Measurements from ENCODE around the gene SEC16A.

The SEC16A gene

DNA sequence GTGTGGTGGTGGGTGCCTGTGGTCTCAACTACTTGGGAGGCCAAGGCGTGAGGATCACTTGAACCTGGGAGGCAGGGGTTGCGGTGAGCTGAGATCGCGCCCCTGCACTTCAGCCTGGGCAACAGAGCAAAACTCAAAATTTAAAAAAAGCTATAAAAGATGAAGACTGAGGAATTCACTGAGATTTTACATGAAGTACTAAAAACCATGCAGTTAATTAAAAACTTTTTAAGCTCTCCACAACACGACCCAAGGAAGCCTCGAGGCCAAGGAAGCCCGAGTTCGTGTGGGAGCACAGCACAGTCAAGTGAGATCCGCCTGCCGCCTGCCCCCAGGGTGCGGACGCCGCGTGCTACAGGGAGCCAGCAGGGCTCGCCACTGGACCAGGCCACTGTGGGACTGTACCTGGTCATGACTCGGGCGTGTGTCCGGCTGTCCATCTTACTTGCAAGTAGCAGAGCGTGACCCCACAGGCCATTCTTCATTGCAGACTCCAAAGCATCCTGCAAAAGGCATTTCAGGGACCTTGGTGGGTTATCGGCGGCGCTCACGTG is 22.0 kb downstream of the SEC16A start:
- Mint-ChIP-seq H3K36me3 (peaks cover 61% of the 10 kb centered on the region), H3K9me3 (no peaks in the 10 kb centered on the region), H3K4me1 (no peaks in the 10 kb centered on the region), H3K27me3 (no peaks in the 10 kb centered on the region), H3K27ac (no peak overlapping the region), H3K4me3 (no peak overlapping the region)
- CTCF ChIA-PET: no interaction called here
- no peak for DNase-seq

DNA sequence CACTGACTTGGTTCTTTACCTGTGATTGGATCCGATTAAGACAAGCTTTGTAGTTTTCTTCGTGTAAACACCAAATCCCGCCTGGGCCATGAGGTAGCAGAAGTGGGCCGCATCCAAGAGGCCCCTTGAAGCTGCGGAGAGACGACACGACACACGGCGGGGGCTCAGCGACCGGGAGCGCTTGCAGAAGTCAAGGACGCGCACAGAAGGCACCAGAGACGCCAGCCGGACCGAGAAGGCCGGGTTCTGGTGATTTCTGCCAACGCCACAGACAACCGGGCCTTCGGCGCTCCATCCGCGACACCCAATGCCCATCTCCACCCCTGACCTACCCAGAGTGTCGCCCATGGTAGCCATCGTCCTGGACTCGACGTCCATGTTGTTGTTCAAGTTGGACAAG is 23.4 kb downstream of the SEC16A start:
- peaks cover 59% of the 10 kb centered on the region for H3K36me3 Mint-ChIP-seq
- no peaks in the 10 kb centered on the region for H3K4me1 Mint-ChIP-seq
- H3K4me3 Mint-ChIP-seq: no peak overlapping the region
- no peak overlapping the region for H3K27ac Mint-ChIP-seq
- DNase-seq: no peak
- CTCF ChIA-PET: no interaction called here
- no peaks in the 10 kb centered on the region for H3K9me3 Mint-ChIP-seq
- H3K27me3 Mint-ChIP-seq: no peaks in the 10 kb centered on the region

DNA sequence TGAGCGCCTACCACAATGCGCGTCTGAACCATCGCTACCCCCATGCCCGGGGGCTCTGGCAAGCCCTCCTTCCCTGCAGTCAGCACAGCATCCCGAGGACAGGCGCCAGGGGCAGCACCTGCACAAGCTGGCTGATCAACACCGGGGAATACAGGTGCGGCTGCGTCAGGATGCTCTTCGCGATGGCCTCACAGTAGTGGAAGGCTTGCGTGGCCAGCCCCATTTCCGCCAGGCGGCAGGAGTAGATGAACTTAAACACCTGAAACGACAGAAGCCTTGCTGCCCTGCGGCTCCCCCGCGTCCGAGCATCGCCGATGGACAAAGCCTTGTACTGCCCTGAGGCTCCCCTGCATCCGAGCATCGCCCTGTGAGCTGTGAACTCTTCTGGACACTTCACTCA is 25.5 kb downstream of the SEC16A start:
- Mint-ChIP-seq H3K9me3 (no peaks in the 10 kb centered on the region), H3K4me1 (no peaks in the 10 kb centered on the region), H3K27me3 (no peaks in the 10 kb centered on the region), H3K36me3 (peaks cover 59% of the 10 kb centered on the region), H3K4me3 (no peak overlapping the region), H3K27ac (no peak overlapping the region)
- DNase-seq: no peak
- CTCF ChIA-PET: no interaction called here

DNA sequence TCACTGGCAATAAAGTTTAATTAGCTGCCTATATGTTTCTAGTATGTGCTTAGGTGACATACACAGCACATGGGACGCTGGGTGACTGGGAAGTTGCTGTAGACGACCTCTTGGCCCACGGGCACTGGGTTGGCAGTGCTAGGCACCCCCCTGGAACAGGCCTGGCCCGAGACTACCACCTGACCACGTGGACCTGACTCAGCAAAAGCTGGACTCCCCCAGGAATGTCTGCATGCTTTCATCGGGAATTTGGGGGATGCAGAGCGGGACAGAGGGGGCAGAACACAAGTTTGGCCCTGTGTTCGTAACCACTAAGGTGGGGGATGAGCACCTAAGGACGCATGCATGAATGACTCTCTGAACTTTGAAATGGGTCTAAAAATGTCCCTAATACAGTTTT is 26.6 kb downstream of the SEC16A start:
- H3K4me3 Mint-ChIP-seq: no peak overlapping the region
- H3K4me1 Mint-ChIP-seq: no peaks in the 10 kb centered on the region
- peaks cover 59% of the 10 kb centered on the region for H3K36me3 Mint-ChIP-seq
- H3K9me3 Mint-ChIP-seq: no peaks in the 10 kb centered on the region
- no peak for DNase-seq
- no peak overlapping the region for H3K27ac Mint-ChIP-seq
- CTCF ChIA-PET: no interaction called here
- H3K27me3 Mint-ChIP-seq: no peaks in the 10 kb centered on the region

DNA sequence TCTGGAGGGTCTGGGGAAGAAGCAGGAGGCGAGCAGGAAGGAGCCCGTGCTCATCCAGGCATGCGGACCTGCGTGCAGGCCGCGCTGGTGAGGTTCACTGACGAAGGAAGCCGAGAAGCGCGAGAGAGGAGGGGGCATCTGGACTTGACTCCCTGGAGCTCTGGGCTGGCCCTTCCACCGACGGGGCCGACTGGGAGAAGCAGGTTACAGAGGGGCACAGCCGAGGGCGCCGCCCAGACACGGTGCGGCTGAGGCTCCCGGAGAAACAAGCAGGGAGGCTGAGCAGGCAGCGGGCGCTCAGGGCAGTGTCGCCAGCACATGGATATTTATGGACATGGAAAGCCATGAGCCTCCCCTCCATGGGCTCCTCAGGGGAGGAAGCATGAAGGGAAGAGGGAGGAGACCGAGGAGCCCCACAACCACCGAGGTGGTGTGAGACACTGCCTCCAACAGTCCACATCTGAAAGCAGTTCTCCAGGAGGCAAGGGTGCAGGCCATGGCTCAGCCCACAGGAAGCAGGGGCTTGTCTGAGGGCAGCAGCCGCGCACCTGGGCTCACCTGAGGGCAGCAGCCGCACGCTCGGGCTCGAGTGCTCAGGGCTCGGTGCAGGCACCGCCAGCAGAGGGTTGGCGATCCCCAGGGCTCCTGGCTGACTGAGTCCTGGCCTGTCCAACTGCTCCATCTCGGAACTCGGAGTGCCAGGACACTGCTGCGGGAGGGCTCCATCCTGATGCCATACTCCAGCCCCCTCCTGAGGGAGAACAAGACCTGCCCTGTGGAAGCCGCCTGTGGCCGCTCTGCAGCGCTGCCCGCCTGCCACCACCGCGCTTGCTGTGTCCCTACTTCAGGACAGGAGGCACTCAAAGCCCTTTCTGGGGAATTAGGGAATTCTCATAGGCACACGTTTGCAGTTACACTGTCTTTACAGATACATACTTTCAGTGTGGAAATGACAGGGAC is 27.5 kb downstream of the SEC16A start:
- H3K9me3 Mint-ChIP-seq: no peaks in the 10 kb centered on the region
- no peak for DNase-seq
- H3K27me3 Mint-ChIP-seq: no peaks in the 10 kb centered on the region
- H3K27ac Mint-ChIP-seq: no peak overlapping the region
- CTCF ChIA-PET: no interaction called here
- peaks cover 59% of the 10 kb centered on the region for H3K36me3 Mint-ChIP-seq
- H3K4me1 Mint-ChIP-seq: no peaks in the 10 kb centered on the region
- H3K4me3 Mint-ChIP-seq: no peak overlapping the region

DNA sequence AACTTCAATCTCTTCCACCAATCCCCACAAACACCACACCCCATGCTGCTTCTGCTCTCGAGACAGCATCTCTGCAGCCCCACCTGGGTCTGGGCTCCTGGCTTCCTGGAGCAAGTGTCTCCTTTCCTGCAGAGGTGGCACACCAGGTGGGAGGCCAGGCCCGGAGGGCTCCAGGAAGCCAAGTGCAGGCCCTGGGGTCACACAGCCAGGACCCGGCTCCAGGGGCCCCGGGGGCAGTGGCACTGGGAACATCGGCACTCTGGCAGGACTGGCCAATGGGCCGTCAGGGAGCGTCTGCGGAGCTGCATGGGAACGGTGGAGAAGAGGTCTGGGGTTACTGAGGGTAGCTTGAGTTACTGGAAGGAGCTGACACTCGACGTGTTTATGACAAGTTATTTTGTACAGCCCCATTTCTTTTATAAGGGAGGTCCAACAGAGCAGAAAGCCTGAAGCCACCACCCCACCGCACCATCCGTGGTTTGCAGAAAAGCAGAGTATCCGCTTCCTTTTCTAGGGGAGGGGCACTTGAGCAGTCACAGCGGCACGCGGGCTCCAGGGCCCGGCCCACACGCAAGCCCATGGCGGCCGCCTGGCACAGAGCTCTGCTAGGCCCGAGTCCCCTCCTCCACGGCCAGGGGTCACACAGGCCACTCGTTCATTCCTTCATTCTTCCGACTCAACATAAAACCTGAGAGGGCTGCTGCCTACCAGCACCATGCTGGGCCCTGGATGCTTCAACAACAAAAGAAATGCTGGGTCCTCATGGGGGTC is 28.6 kb downstream of the SEC16A start:
- CTCF ChIA-PET: no interaction called here
- H3K4me1 Mint-ChIP-seq: no peaks in the 10 kb centered on the region
- H3K9me3 Mint-ChIP-seq: no peaks in the 10 kb centered on the region
- no peak overlapping the region for H3K27ac Mint-ChIP-seq
- no peaks in the 10 kb centered on the region for H3K27me3 Mint-ChIP-seq
- DNase-seq: no peak
- H3K36me3 Mint-ChIP-seq: peaks cover 56% of the 10 kb centered on the region
- no peak overlapping the region for H3K4me3 Mint-ChIP-seq

DNA sequence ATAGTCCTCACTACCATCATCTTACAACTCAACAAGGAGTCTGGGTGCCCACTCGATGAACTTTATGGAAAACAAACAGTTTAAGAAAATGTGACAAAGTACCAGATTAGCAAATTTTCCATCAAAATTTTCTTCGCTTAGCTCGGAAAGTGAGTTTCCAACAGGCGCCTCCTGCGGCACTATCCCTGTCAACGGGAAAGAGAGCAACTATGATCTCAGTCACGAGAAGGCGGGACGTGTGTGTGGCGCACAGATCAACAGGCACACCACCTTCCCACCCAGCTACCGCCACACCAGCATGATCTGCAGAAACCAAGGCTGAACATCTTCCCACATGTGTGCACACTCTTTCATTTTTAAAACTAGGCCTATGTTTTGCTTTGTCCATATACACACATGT is 29.5 kb downstream of the SEC16A start:
- Mint-ChIP-seq H3K27ac (peak overlapping the region; percentile 7), H3K36me3 (peaks cover 51% of the 10 kb centered on the region), H3K27me3 (no peaks in the 10 kb centered on the region), H3K9me3 (no peaks in the 10 kb centered on the region), H3K4me3 (no peak overlapping the region), H3K4me1 (no peaks in the 10 kb centered on the region)
- CTCF ChIA-PET: no interaction called here
- no peak for DNase-seq

DNA sequence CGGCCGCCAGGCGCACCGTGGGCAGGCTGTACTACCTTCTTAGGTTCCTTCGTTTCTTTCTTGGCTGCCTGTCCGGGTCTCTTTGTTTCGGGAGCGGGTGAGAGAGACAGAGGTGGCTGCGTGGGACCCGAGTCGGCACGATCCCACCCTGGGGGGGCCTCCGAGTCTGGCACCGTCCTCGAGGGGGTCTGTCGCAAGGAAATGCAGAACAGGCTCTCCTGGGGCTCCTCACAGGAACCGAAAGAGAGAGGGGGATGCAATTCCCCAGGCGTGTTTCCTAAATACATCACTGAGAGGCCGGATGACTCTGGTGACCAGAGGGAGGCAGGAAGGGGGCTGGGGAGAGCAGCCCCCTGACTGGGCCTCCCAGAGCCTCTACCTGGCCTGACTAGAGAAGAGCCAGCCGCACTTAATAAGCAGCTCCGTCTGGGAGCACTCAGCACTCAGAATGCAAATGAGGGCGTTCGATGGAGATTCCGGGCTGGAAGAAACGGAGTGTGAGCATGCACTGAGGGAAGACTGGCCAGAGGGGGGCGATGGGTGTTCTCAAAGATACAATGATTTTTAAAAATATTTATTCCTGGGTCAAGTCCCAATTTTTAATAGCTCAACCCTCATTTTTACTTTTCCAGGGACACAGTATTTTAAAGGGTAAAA is 31.5 kb downstream of the SEC16A start:
- Mint-ChIP-seq H3K36me3 (peaks cover 62% of the 10 kb centered on the region), H3K4me1 (no peaks in the 10 kb centered on the region), H3K9me3 (no peaks in the 10 kb centered on the region), H3K27me3 (no peaks in the 10 kb centered on the region), H3K27ac (no peak overlapping the region), H3K4me3 (no peak overlapping the region)
- CTCF ChIA-PET: interaction anchor here (1.3 kb wide), 1 partner anchor 27 kb away, joined by 3 read pairs; no protein-coding TSS in a partner anchor
- no peak for DNase-seq

DNA sequence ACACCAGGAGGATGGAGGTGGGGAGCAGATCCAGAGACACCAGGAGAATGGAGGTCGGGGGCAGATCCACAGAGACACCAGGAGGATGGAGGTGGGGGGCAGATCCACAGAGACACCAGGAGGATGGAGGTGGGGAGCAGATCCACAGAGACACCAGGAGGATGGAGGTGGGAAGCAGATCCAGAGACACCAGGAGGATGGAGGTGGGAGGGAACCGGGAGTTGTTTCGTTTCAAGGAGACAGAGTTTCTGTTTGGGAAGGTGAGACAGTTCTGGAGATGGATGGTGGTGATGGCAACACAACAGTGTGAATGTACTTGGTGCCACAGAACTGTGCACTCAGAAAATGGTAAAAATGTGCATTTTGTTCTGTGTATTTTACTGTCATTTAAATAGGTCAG is 34.2 kb downstream of the SEC16A start:
- Mint-ChIP-seq H3K36me3 (peaks cover 53% of the 10 kb centered on the region), H3K9me3 (no peaks in the 10 kb centered on the region), H3K27ac (no peak overlapping the region), H3K4me3 (no peak overlapping the region), H3K4me1 (no peaks in the 10 kb centered on the region), H3K27me3 (no peaks in the 10 kb centered on the region)
- no peak for DNase-seq
- CTCF ChIA-PET: no interaction called here

DNA sequence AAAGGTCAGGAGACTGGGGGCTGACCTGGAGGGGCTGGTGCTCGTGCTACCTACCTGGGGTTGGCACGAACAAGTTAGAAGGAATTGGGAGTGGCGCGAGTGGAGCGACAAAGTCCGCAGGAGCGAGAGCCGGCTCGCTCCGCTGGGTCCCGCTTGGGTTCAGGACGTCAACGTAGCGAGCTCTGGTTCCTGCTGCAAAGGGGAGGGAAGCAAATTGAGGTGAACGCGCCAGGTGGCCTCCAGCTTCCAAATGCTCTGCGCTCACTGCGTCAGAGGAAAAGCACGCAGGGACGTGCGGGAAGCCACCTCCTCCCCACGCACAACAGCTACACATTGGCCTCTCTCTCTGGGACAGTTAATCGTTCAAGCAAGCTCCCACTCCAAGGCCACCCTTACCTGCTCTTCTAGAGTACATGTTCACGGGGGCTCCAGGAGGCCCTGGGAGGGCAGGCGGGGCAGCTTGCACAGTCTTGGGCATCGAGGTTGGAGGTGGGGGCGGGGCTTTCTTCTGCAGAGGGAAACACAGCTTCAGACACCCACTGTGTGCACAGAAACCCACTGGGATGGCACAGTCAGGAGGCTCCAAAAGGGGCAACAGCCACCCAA is 35.6 kb downstream of the SEC16A start:
- DNase-seq: no peak
- Mint-ChIP-seq H3K4me3 (no peak overlapping the region), H3K9me3 (no peaks in the 10 kb centered on the region), H3K4me1 (no peaks in the 10 kb centered on the region), H3K36me3 (peaks cover 55% of the 10 kb centered on the region), H3K27ac (no peak overlapping the region), H3K27me3 (no peaks in the 10 kb centered on the region)
- CTCF ChIA-PET: no interaction called here

DNA sequence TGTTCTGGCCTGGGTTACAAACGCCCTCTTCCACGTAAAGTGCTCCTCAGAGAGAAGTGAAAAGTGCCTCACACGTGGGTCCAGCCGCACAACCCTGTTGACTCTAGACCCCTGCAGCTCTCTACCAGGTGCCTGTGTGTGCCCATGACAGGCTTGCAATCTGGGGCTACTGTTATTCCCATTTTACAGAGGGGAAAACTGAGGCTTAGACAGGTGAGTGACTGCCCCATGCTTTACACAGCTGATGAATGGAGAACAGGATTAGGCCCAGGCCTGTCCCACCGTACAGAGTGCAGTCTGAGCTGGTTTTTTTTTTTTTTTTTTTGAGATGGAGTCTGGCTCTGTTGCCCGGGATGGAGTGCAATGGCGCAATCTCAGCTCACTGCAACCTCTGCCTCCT is 37.0 kb downstream of the SEC16A start:
- H3K36me3 Mint-ChIP-seq: peaks cover 50% of the 10 kb centered on the region
- no peak overlapping the region for H3K4me3 Mint-ChIP-seq

DNA sequence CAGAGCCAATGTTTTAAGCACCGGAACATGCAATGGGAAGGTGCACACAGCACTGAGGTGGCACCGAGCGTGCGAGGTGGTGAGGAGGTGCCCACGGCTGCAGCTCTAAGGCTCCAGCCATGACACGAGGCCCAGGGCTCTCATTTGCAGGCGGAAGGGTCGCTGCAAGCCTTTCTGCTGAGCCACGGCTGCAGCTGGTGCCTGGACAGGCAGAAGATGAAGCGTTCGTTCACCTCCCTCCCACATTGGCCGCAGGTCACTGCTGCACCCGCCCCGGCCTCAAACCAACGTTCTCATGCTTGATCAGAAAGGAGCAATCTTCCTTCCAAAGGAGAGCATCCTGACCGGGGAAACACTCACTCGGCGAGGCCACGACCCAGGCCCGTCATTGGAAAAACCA is 38.7 kb downstream of the SEC16A start:
- no peak overlapping the region for H3K4me3 Mint-ChIP-seq
- no peaks in the 10 kb centered on the region for H3K27me3 Mint-ChIP-seq
- H3K4me1 Mint-ChIP-seq: no peaks in the 10 kb centered on the region
- H3K27ac Mint-ChIP-seq: no peak overlapping the region
- no peak for DNase-seq
- H3K9me3 Mint-ChIP-seq: no peaks in the 10 kb centered on the region
- peaks cover 43% of the 10 kb centered on the region for H3K36me3 Mint-ChIP-seq
- CTCF ChIA-PET: no interaction called here

More for the DNA sequence above, 37.0 kb downstream of the SEC16A start:
- Mint-ChIP-seq H3K27ac (no peak overlapping the region), H3K9me3 (no peaks in the 10 kb centered on the region), H3K4me1 (no peaks in the 10 kb centered on the region), H3K27me3 (no peaks in the 10 kb centered on the region)
- CTCF ChIA-PET: no interaction called here
- DNase-seq: no peak

DNA sequence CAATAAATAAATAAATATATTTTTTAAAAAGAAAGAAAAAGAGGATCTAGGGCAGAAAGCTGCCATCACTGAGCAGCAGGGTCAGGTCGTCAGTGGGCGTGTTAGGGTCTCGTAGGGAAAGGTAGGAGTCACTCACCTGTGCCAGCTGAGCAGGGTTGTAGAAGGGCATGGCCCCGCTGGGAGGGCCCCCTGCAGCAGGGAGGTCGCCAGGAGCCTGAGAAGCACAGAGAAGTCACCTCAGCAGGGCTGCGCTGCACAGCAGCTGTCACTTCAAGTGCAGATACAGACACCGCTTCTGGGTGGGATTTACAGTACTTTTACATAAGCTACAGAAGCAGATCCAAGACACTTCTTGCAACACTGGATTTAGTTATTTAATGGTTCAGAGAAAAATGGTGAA is 39.2 kb downstream of the SEC16A start:
- DNase-seq: no peak
- peaks cover 43% of the 10 kb centered on the region for H3K36me3 Mint-ChIP-seq
- H3K27me3 Mint-ChIP-seq: no peaks in the 10 kb centered on the region
- H3K9me3 Mint-ChIP-seq: no peaks in the 10 kb centered on the region
- no peak overlapping the region for H3K27ac Mint-ChIP-seq
- no peaks in the 10 kb centered on the region for H3K4me1 Mint-ChIP-seq
- H3K4me3 Mint-ChIP-seq: no peak overlapping the region
- CTCF ChIA-PET: no interaction called here

DNA sequence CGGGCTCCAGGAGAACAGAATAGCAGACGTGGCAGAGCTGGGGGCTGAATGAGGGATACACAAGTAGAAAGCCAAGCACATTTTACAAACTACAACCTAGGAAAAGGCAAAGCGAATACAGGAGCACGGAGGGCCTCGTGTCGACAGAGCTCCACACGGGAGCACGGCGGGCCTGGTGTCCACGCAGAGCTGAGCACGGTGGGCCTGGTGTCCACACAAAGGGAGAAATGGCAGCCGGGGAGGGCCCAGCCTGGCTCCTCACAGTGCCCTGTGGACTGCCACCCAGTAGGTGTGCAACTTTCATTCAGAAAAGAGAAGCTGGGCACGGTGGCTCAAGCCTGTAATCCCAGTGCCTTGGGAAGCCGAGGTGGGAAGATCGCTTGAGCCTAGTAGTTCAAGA is 39.8 kb downstream of the SEC16A start:
- no peak for DNase-seq
- peaks cover 41% of the 10 kb centered on the region for H3K36me3 Mint-ChIP-seq
- no peaks in the 10 kb centered on the region for H3K27me3 Mint-ChIP-seq
- H3K4me1 Mint-ChIP-seq: peaks cover 4% of the 10 kb centered on the region
- no peaks in the 10 kb centered on the region for H3K9me3 Mint-ChIP-seq
- CTCF ChIA-PET: interaction anchor here (1.0 kb wide), 1 partner anchor 25 kb away, joined by 3 read pairs; no protein-coding TSS in a partner anchor
- no peak overlapping the region for H3K4me3 Mint-ChIP-seq
- H3K27ac Mint-ChIP-seq: no peak overlapping the region

Data from activated naive CD4-positive, alpha-beta T cell treated with anti-CD3 and anti-CD28 coated beads, Interleukin-2, amount 10 ng/mL, durations not matched to agents 7 days and 5 days (primary cell).